ENCODE data around the gene FAM89A.

DNA sequence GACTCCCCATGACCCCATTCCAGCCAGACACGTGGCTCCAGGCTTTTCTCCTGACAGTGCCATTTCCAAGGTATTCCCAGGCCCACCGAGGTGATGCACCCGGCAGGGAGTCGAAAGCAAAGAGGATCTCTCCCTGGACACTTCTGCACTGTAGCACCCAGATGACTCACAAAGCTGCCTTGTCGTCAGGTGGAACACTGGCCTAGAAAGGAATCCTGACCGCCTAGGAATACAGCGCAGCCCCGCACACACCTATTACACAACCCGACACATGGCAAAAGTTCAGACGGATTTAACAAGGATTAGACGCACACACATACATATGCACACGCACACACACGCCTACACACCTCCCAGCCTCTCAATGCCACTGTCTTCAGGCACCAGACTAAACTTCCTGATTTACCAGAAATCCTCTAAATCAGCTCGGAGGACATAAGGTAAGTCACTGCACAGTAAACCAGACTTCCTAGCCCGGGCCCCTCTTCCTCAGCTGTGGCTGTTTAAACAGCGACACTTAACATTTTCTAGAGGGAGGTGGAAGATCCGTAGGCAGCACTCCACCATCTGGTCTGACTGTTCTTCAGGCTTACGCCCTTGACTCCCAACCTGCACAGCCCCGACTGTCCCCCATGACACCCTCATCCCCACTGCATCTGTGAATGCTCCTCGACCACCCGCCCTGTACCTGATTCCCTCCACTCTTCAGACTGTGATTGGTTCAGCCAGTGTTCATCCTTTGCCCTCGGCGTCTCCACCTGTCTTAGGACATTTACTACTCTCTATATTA lies 12.7 kb downstream of the FAM89A start:
- TF ChIP-seq CTCF (IDR thresholded peaks at IDR 0.05) (no peak), POLR2A (IDR thresholded peaks at IDR 0.05) (no peak)

Data from thyroid gland (tissue), 4 donors.